Measurements from ENCODE around the gene DPYD.

Gene DPYD

DNA sequence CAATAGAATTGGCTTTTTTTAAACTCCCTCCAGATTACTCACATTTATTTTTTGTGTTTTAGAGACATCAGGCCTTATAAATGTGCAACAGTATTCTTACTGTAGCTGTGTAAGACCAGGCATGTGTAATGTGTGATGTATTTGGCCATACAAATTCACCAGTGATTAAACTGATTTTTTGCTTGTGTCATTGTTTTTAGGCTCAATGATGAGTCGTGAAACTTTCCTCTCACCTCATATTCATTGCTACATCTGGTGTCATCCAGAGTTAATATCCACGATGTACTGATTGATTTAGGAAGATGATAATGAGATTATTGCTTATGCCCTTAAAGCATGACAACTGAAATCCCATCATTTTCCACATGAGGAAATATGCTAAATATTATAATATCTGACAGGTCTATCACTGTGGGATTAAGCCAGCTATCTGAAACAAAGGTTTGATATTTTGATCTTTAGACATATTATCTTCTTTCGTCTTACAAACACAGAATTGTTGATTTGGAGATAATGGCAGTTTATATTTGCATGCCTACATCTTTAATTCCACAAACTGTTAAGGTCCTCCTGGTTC, 711.4 kb downstream of the DPYD start:
- in situ Hi-C loops (cut with MboI; ENCODE audit: low pct_unique_long_range_greater_than_20kb, low sequenced_read_pairs), result no loop called here
- DNase-seq, result no peak

DNA sequence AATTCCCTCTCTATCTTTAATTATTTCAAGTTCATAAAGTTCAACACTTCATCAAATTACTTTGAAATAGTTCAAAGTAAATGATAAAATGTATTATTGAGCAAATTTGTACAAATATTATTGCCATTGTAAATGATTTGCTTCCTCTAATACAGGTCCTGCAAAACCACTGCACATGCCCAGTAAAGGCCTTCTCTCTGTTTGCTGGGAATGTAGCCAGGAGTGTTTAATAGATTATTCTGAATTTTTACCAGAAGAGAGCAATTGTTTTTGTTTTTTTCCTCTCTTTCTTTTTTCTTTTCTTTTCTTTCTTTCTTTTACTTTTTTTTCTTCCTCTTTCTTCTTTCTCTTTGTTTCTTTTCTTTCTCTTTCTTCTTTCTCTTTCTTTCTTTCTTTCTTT, 713.0 kb downstream of the DPYD start:
- no peak for DNase-seq
- in situ Hi-C loops (cut with MboI; ENCODE audit: low pct_unique_long_range_greater_than_20kb, low sequenced_read_pairs), result no loop called here

DNA sequence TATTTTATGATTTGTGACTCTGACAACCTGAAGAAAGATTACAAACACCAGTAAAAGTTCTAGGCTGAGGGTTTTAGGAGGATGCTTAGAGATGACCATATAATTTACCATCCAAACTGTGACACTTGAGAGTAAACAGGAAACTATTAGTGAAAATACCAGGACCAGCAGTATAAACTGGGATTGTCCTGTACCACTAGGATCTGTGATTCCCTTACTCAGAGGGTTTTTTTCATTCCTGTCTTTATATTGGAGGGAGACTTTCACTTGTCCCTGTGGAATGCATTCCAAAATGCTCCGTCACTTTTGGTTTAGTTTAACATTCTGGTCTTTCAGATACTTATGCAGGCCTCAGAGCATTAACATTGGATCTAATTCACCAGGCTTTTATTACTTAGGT, 716.4 kb downstream of the DPYD start:
- no peak for DNase-seq

DNA sequence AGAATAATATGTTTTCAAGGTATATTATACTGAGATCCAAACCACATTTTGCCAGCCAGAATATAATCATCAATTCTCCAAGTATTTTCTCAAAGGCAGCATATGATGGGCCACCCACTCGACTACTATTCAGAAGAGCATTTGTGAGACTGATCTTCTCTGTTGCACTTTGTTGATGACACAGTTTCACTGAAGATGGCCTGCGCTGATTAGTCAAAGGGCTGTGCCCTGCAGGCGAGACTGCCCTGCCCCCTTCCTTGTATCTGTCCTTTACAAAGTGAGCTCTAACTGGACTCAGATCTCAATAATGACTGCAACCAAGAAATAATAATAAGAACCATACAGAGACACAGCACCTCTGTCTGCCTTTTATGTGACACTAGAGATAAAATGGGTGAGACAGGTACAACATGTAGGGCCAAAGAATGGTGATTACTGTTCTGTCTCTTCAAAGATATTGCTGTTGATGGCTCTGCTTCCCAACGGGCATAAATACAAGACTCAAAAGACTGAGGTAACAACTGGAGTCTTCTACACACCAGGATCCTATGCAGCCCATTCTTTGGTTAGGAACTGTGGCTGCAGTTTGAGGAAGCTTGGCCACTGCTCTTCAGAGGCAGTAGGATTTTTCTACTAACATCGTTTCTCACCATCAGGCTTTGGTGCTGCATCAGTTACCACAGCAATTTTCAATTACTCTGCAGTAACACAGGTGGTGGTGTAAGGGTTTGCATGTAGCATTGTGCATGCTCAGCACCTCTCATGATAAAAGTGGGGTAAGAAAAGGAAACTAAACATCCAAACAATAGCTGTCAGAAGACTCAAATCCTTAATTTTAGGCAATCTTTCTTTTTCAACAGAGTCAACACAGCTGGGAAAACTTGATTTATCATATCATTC, 718.1 kb downstream of the DPYD start:
- no peak for DNase-seq
- in situ Hi-C loops (cut with MboI; ENCODE audit: low pct_unique_long_range_greater_than_20kb, low sequenced_read_pairs), result no loop called here

More for the DNA sequence above, 716.4 kb downstream of the DPYD start:
- in situ Hi-C loops (cut with MboI; ENCODE audit: low pct_unique_long_range_greater_than_20kb, low sequenced_read_pairs), result no loop called here

DNA sequence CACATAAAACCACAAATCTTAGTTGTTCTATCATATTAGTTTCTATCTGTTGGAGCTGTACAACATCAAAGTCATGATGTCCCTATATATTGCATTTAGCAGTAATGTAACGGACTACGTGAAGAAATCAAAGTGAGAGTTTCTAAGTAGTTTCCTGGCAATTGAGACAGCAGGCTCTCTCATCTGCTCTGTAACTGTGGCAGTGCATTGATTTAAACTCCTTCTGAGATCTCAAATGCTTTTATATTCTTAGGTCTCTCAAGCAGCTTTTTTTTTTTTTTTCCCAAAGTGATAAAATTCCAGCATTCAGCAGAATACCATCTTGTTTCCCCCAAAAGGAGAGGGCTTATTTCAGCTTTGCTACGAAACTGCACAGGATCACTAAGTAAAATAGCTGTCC, 719.2 kb downstream of the DPYD start:
- in situ Hi-C loops (cut with MboI; ENCODE audit: low pct_unique_long_range_greater_than_20kb, low sequenced_read_pairs), result no loop called here
- no peak for DNase-seq

DNA sequence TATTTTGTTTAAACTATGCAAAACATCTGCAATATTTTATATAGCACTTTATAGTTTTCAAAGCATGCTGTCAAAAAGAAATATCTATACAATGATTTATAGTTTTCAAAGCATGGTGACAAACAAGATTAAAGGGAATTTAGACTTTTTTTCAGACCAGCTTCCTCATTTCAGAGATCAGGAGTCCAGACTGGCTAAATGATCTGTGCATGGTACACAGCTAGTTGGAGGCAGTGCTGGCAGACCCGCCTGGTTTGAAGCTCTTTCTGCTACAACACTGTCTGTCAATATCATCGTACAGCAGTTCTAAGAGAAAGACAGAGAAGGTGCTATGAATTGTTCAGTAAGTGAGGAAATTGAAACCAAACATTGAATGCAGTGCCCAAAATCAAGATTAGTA, 720.2 kb downstream of the DPYD start:
- in situ Hi-C loops (cut with MboI; ENCODE audit: low pct_unique_long_range_greater_than_20kb, low sequenced_read_pairs), result no loop called here
- no peak for DNase-seq

DNA sequence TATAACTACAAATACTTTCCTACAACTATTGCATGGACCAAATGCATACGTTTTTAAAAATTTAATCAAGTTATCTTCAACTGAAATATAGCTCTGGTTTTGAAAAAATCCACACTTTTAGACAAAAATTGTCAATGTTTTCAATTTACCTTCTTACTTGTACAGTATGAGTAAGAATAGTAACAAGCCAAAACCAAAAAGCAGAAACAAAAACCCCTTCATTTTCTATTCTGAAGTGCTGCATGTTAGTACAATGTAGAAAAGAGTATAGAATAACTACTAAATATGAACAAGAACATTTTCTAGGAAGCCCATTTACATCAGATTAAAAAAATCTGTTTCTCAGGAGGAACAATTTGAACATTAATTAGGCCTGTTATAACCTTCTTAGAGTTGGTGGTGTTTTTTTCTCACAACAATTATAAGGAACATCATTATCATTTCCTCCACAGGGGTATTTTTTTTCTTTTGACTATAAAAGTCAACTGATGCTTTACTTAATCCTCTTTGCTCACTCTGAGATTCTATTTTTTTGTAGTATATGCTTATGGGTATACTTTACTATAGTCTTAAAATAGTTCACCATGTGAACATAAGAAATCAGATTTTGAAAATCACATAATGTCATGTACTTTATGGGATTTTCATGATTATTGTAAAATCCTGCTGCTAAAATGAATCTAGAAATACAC, 723.9 kb downstream of the DPYD start:
- in situ Hi-C loops (cut with MboI; ENCODE audit: low pct_unique_long_range_greater_than_20kb, low sequenced_read_pairs), result no loop called here

DNA sequence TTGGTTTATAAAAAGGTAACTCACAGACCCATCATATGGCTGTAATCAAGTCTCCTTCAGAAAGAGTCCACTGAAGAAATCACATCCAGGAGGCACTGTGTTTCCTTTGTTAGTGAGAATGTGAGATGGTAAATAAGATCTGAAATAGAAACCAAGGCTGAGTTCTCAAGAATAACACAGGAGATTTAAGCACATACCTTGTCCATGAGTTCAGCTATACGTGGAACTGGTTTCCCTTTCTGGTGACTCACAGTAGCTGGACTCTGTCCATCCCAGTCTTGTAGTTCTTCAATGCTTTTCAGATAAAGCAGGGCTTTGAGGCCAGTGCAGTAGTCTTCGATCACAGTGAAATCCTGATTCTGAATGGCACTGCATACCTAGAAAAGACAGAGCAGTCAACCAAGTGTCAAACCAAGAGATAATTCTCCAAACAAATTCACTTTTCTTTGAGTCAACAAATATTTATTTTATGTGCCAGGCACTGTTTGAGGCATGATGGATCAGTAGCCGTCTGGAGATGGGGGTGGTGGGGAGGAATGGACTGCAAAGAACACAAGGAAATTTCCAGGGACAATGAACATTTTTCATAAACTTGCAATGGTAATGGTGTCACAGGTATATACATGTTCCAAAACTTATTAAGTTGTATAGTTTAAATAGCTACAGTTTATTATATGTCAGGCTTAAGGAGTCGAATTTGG, 727.8 kb downstream of the DPYD start:
- no peak for DNase-seq

More for the DNA sequence above, 723.9 kb downstream of the DPYD start:
- DNase-seq, result no peak

DNA sequence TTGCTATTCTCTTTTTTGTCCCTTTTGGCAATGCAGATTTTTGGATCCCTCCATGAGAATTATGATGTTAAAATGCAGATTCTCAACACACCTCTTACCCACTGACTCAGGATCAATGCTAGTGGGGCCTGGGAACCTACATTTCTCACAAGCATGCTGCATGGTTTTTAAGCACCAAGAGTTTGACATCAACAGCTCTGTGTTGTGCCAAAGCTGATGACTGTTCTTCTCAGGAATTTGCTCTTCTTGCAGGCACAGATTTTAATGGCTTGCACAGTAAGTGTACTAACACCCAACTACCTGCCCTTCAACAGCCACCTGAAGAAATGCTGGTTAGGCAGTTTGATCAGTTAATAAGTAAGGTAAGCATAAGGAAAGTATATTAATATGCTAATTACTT, 730.5 kb downstream of the DPYD start:
- DNase-seq, result no peak
- in situ Hi-C loops (cut with MboI; ENCODE audit: low pct_unique_long_range_greater_than_20kb, low sequenced_read_pairs), result no loop called here

More for the DNA sequence above, 727.8 kb downstream of the DPYD start:
- in situ Hi-C loops (cut with MboI; ENCODE audit: low pct_unique_long_range_greater_than_20kb, low sequenced_read_pairs), result no loop called here

DNA sequence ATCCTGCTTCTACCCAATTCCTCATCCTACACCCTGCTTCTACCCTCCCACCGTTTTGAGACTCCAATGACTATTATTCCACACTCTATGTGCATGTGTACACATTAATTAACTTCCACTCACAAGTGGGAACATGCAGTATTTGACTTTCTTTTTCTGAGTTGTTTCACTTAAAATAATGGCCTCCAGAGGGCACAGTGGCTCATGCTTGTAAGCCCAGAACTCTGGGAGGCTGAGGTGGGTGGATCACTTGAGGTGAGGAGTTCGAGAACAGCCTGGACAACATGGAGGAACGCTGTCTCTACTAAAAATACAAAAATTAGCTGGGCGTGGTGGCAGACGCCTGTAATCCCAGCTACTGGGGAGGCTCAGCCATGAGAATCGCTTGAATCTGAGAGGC, 734.5 kb downstream of the DPYD start:
- peak; percentile 10 for DNase-seq
- in situ Hi-C loops (cut with MboI; ENCODE audit: low pct_unique_long_range_greater_than_20kb, low sequenced_read_pairs), result no loop called here

DNA sequence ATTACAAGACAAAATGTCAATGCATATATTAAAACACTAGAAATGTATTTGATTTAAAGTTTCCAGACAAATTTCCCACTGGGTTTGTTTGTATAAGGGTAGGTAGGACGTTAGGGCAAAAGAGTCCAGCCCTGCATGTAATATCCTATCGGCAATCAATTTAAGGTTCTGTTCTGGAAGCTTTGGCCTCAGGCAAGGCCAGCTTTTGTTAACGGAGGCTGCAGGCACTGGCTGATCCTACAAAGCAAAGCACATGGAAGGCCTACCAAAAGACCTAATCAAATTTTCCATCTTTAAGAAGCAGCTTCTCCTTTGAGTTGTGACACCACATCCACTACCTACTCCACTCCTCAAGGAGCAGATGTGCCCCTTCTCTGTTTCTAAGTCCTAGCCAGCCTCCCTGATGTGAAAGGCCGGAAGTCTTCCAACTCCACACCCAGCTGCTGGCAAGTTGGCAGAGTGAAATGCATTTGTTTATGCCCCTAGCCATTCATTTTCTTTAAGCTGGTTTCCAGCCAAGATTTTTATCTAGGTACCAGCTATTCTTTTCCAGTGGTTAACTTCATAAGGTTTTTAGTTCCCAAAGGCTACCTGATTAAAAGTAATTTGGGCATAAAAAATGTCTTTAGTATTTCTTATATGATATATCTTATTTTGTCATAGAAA, 746.7 kb downstream of the DPYD start:
- in situ Hi-C loops (cut with MboI; ENCODE audit: low pct_unique_long_range_greater_than_20kb, low sequenced_read_pairs), result no loop called here
- no peak for DNase-seq

DNA sequence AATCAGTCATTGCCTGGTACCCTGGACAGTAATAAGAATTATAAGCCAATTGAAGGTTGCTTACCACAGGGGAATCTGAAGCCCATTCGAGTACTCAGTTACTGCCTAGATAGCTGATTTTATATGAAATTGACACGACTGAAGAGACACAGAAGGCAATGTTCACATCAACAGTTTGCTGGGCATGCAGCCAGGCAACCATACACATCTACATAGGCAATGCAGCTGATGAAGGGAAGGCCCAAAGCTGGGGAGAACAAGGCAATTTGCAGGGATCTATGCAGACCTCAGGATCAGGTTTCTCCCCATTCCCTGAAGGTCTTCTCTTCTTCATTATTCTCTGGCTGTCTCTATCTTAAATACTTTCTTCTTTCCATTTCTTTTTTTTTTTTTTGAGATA, 750.5 kb downstream of the DPYD start:
- in situ Hi-C loops (cut with MboI; ENCODE audit: low pct_unique_long_range_greater_than_20kb, low sequenced_read_pairs), result no loop called here
- DNase-seq, result no peak

DNA sequence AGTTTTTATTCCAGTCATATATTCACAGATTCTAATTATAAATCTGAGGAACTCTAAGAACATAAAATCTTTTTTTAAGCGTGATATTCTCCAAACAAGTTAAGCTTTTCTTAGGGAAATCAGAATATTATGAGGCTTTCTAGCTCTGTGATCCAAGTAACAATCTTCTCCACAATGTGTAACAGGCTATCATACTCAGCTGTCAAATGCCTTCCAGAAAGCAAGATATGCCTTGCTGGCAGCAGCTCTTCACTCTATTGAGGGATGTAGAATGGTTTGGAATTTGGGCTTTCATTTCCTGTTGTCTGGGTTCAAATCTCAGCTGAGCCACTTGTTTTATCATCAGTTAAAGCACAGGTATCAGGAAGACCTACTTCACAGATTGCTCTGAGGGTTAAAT, 752.8 kb downstream of the DPYD start:
- in situ Hi-C loops (cut with MboI; ENCODE audit: low pct_unique_long_range_greater_than_20kb, low sequenced_read_pairs), result no loop called here
- DNase-seq, result no peak

DNA sequence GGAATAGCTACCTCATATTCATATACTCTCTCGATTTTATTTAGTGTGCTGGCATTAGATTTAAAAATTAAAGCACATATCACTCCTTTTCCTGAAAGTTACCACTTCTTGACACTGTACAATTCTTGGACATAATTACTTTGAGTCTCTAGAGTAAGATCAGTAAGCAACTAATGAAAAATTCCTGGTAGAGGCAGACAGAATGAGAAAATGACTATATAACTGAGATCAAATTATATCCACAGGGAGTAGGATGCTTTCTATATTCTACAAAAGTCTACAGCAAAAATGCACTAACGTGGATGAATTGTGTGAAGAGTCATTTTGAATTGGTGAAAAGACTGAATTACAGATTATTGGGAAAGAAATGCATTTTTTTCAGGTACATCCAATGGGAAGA, 753.6 kb downstream of the DPYD start:
- no peak for DNase-seq
- in situ Hi-C loops (cut with MboI; ENCODE audit: low pct_unique_long_range_greater_than_20kb, low sequenced_read_pairs), result no loop called here

DNA sequence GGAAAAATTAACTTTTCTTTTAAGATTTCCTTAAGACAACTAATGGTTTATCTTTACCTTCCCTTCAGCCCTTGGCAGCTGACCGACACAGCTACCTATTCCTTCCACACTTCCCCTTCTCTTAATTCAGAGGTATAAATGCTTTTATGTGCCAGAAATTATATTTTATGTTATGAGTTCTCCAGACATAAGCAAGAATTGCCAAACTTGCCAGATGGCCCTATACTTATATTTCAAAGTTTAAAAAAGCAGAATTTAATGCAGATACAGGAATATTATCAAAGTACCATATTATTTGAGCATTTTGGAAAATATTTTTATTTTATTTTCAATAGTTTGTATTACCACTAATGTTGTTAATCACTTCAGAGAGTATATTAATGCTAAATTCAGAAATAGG, 754.2 kb downstream of the DPYD start:
- DNase-seq, result no peak
- in situ Hi-C loops (cut with MboI; ENCODE audit: low pct_unique_long_range_greater_than_20kb, low sequenced_read_pairs), result no loop called here

DNA sequence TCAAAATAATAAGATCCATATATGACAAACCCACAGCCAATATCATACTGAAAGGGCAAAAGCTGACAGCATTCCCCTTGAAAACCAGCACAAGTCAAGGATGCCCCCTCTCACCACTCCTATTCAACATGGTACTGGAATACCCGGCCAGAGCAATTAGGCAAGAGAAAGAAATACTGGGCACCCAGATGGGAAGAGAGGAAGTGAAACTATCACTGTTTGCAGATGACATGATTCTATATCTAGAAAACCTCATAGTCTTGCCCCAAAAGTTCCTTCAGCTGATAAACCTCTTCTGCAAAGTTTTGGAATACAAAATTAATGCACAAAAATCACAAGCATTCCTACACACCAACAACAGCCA, 756.6 kb downstream of the DPYD start:
- in situ Hi-C loops (cut with MboI; ENCODE audit: low pct_unique_long_range_greater_than_20kb, low sequenced_read_pairs), result no loop called here
- no peak for DNase-seq

DNA sequence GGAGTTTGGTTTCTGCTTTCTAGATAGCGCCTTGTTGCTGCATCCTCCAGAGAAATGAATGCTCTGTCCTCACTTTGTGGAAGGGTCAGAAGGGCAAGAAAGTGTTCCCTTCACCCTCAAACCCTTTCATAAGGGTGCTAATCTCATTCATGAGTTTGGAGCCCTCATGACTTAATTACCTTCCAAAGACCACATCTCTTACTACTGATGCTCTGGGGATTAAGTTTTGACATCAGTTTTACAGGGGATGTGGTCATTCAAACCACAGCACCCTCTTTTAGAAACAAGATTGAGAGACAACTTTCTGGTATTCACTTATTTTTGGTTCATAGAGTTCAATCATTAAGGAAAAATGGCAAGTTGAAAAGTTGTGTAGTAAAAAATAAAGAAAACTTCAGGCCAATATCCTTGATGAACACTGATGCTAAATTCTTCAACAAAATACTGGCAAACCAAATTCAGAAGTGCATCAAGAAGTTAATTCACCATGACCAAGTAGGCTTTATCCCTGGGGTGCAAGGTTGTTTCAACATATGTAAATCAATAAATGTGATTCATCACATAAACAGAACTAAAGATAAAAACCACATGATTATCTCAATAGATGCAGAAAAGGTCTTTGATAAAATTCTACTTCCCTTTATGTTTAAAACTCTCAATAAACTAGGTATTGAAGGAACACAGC, 757.1 kb downstream of the DPYD start:
- DNase-seq, result no peak
- in situ Hi-C loops (cut with MboI; ENCODE audit: low pct_unique_long_range_greater_than_20kb, low sequenced_read_pairs), result no loop called here

DNA sequence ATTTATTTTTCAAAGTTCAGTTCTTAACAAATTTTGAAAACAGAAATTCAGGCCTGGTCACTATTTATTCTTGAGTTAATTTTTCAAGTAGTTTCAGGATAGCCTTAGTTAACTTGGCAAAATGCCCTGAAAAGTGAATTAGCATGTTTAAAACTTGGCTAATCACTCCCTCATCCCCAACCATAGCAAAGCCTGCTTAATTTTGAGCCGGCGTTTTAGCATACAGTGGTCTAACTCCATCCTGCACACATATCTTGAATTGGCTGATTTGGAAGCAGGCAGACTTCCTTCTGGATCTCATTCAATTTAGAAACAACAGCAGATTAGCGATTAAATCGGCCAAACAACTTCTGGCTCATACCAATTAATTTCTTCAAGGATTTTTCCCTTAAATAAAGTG, 760.0 kb downstream of the DPYD start:
- DNase-seq, result no peak
- in situ Hi-C loops (cut with MboI; ENCODE audit: low pct_unique_long_range_greater_than_20kb, low sequenced_read_pairs), result no loop called here

DNA sequence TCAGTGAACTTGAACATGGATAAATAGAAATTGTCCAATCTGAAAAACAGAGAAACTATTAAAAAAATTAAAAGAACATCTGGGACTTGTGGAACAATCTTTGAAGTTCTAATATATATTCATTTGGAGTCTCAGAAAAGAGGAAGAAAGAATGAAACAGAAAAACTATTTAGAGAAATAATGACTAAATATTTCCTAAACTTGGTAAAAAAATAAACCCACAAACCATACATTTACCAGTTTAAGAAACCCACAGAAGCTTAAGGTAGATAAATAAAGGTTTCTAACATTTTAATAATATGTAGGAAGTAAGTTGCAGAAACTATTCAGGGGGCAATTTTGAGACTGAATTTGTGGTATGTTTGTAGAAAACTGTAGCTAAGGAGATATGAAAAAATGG, 761.5 kb downstream of the DPYD start:
- in situ Hi-C loops (cut with MboI; ENCODE audit: low pct_unique_long_range_greater_than_20kb, low sequenced_read_pairs), result no loop called here
- DNase-seq, result no peak
